Stomach (tissue), 4 donors: ENCODE measurements around the gene OR1C1.
"Not testable (repeated sequence)": the region's sequence is repeated elsewhere in the genome, so short reads cannot be mapped to it uniquely, and the experiment has no call there.

ENCODE experiments used
- CTCF ChIP-seq, 7 experiments: fragments of 450-650 bp in 4 of 7; fragments of 200-600 bp in 3 of 7; sonication (generic) in 3 of 7; IDR thresholded peaks; one replicate each; pipeline ENCODE4 v1.5.1; 2016 to 2019; ENCODE audit warnings: antibody characterized with exemption in 7 of 7, control low read depth in 2 of 7, mild to moderate bottlenecking in 1 of 7
- POLR2AphosphoS5 ChIP-seq, 3 donors: sonication (generic); formaldehyde crosslinking; IDR thresholded peaks; one replicate each; pipeline ENCODE4 v1.6.1; 2016; ENCODE audit warnings: antibody characterized with exemption in 3 of 3

DNA sequence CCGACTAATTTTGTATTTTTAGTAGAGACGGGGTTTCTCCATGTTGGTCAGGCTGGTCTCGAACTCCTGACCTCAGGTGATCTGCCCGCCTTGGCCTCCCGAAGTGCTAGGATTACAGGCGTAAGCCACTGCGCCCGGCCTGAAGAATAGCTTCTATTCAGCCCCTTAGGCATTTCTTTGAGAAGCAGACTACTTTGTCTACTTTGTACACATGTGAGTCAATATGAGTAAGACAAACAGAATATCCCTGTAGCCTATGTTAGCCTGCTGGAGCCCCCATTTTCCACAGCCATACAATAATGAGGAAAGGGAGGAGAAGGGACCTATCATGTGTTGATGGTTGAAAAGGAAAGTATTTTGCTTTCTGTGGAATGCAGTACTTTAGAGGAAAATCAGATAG, 49.7 kb downstream of the OR1C1 start:
- not testable (repeated sequence) for TF ChIP-seq CTCF, POLR2AphosphoS5 (IDR thresholded peaks at IDR 0.05)
